ENCODE data around the gene KCNJ13. TPM values are rescaled to one million over a fixed set of nuclear protein-coding genes. Genes with fewer than 3 reads are reported as not detected.
"Not testable (repeated sequence)": the region's sequence is repeated elsewhere in the genome, so short reads cannot be mapped to it uniquely, and the experiment has no call there.

The KCNJ13 gene
- total RNA-seq, 3 donors from 2014 or later = not detected

DNA sequence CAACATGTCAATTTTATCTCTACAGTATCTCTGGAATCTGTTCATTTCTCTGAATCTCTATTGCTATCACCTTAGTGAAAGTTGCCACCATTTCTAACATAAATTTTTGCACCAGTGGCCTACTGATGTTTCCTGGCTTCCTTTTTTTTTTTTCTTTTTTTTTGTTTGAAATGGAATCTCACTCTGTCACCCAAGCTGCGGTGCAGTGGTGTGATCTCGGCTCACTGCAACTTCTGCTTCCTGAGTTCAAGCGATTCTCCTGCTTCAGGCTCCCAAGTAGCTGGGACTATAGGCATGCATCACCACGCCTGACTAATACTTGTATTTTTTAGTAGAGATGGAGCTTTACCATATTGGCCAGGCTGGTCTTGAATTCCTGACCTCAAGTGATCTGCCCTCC, 35.1 kb downstream of the KCNJ13 start:
- Histone ChIP-seq H3K4me3 (no peak overlapping the region), H3K36me3 (ENCODE audit: low read depth) (no peaks in the 10 kb centered on the region), H3K9me3 (no peaks in the 10 kb centered on the region), H3K4me1 (ENCODE audit: low read depth) (no peaks in the 10 kb centered on the region)
- TF ChIP-seq, protein P1, sequence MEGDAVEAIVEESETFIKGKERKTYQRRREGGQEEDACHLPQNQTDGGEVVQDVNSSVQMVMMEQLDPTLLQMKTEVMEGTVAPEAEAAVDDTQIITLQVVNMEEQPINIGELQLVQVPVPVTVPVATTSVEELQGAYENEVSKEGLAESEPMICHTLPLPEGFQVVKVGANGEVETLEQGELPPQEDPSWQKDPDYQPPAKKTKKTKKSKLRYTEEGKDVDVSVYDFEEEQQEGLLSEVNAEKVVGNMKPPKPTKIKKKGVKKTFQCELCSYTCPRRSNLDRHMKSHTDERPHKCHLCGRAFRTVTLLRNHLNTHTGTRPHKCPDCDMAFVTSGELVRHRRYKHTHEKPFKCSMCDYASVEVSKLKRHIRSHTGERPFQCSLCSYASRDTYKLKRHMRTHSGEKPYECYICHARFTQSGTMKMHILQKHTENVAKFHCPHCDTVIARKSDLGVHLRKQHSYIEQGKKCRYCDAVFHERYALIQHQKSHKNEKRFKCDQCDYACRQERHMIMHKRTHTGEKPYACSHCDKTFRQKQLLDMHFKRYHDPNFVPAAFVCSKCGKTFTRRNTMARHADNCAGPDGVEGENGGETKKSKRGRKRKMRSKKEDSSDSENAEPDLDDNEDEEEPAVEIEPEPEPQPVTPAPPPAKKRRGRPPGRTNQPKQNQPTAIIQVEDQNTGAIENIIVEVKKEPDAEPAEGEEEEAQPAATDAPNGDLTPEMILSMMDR (IDR thresholded peaks at IDR 0.05) = no peak
- no peak for DNase-seq
- intact Hi-C loops (cut with DNase I, micrococcal nuclease) = loop anchor here in 1 of 2 donors (10.0 kb wide), 1 partner anchor 274 kb away; the partner anchor contains the start of gene NGEF
- ATAC-seq = no peak

DNA sequence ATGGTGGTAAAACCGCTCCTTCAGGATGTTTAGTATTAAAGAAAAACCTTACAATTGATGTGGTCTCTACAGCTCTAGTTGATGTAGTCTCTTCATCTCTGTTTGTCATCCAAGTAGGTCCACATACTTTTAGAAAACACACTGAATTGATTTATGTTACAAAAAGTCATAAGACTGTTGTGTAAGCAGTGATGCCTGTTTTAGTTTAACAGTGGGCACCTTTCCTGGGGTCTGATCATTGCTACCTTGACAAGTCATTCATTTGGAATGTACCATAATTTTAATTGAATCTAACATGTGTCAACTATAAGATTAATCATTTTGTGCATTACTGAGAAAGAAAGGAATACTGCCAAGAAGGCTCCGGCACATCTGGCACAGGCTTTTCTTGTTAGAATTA, 44.9 kb downstream of the KCNJ13 start:
- TF ChIP-seq, protein P1 (IDR thresholded peaks at IDR 0.05) = no peak
- no peaks in the 10 kb centered on the region for H3K36me3 ChIP-seq (ENCODE audit: low read depth)
- no peak overlapping the region for H3K4me3 ChIP-seq
- intact Hi-C loops (cut with DNase I, micrococcal nuclease) = no loop called here
- H3K4me1 ChIP-seq (ENCODE audit: low read depth) = no peaks in the 10 kb centered on the region
- H3K9me3 ChIP-seq = no peaks in the 10 kb centered on the region
- ATAC-seq = no peak
- no peak for DNase-seq

DNA sequence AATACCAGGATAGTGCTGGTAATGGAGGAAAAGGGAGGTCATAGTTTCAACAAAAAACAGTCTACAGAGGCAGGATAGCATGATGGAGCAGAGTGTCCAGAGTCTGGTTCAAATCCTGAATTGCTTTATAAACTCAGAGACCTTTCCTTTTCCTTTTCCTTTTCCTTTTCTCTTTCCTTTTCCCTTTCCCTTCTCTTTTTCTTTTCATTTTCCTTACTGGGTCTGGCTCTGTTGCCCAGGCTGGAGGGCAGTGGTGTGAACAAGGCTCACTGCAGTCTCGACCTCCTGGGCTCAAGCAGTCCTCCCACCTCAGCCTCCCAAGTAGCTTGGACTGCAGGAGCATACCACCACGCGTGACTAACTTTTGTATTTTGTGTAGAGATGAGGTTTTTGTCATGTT, 47.6 kb downstream of the KCNJ13 start:
- ATAC-seq (no peak), DNase-seq (no peak)
- TF ChIP-seq, protein P1 (IDR thresholded peaks at IDR 0.05) = no peak
- H3K36me3 ChIP-seq (ENCODE audit: low read depth) = no peaks in the 10 kb centered on the region
- no peaks in the 10 kb centered on the region for H3K4me1 ChIP-seq (ENCODE audit: low read depth)
- no peaks in the 10 kb centered on the region for H3K9me3 ChIP-seq
- H3K4me3 ChIP-seq = no peak overlapping the region
- intact Hi-C loops (cut with DNase I, micrococcal nuclease) = no loop called here

DNA sequence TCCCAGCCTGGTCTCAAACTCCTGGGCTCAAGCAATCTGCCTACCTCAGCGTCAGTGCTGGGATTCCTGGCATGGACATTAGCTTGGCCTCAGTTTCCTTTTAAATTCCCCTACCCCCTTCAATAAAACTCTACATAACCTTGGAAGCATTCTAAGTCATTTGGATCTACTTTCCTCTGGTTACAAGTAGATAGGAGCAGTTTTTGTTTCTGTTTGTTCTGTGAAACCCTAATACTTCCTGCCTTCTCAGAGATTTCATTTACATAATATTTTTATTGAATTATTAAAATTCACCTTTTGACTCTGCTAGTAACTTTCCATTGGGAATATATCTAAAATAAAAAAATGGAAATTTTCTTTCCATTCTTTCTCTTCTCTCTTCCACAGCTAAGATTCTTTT, 53.3 kb downstream of the KCNJ13 start:
- no peak for DNase-seq
- no peak for ATAC-seq
- no peaks in the 10 kb centered on the region for H3K4me1 ChIP-seq (ENCODE audit: low read depth)
- H3K9me3 ChIP-seq = no peaks in the 10 kb centered on the region
- intact Hi-C loops (cut with DNase I, micrococcal nuclease) = no loop called here
- no peaks in the 10 kb centered on the region for H3K36me3 ChIP-seq (ENCODE audit: low read depth)
- TF ChIP-seq, protein P1 (IDR thresholded peaks at IDR 0.05) = no peak
- no peak overlapping the region for H3K4me3 ChIP-seq

DNA sequence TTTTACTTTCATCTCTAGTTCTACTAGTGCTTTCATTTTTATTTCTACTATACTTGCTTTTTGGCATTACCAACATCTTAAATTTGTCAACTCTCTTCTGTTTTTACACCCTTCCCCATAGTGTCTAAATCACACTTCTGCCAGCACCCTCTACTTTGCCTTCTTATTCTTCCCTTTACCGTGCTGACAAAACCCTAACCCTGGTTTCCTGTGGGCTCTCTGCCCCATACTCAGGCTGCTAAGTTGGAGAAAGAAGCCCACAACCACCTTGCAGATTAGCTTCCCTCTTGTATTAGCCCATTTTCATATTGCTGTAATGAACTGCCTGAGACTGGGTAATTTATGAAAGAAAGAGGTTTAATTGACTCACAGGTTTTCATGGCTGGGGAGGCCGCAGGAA, 54.5 kb downstream of the KCNJ13 start:
- Histone ChIP-seq H3K4me3 (no peak overlapping the region), H3K9me3 (no peaks in the 10 kb centered on the region), H3K36me3 (ENCODE audit: low read depth) (no peaks in the 10 kb centered on the region), H3K4me1 (ENCODE audit: low read depth) (no peaks in the 10 kb centered on the region)
- no peak for ATAC-seq
- no peak for DNase-seq
- intact Hi-C loops (cut with DNase I, micrococcal nuclease) = no loop called here
- TF ChIP-seq, protein P1 (IDR thresholded peaks at IDR 0.05) = no peak

DNA sequence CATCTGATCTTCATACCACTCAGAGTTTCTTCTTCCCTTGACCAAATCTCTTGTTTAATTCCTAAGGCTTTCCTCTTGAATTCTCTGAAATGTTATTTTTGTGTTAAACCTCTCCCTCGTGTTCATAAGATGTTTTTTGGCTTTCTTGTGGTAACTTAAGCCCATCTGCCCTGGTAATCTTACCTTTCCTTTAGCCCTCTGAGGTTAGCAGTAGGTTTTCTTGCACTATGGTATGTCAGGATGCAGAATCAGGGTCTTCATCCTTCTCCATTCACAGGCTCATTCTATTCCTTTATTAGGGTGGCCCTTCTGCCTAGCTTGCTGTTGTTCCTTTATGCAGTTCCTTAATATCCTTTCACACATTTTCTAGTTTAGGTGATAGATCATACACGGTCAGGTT, 55.1 kb downstream of the KCNJ13 start:
- intact Hi-C loops (cut with DNase I, micrococcal nuclease) = no loop called here
- ATAC-seq = no peak

DNA sequence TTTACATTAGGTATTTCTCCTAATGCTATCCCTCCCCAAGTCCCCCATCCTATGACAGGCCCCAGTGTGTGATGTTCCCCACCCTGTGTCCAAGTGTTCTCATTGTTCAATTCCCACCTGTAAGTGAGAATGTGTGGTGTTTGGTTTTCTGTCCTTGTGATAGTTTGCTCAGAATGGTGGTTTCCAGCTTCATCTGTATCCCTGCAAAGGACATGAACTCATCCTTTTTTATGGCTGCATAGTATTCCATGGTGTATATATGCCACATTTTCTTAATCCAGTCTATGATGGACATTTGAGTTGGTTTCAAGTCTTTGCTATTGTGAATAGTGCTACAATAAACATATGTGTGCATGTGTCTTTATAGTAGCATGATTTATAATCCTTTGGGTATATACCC, 56.3 kb downstream of the KCNJ13 start:
- intact Hi-C loops (cut with DNase I, micrococcal nuclease); ATAC-seq: not testable (repeated sequence)

More for the DNA sequence above, 55.1 kb downstream of the KCNJ13 start:
- TF ChIP-seq, protein P1 (IDR thresholded peaks at IDR 0.05) = no peak
- no peak for DNase-seq
- Histone ChIP-seq H3K9me3 (no peaks in the 10 kb centered on the region), H3K36me3 (ENCODE audit: low read depth) (no peaks in the 10 kb centered on the region), H3K4me3 (no peak overlapping the region), H3K4me1 (ENCODE audit: low read depth) (no peaks in the 10 kb centered on the region)

More for the DNA sequence above, 56.3 kb downstream of the KCNJ13 start:
- not testable (repeated sequence) for H3K36me3 ChIP-seq (ENCODE audit: low read depth); H3K4me3 ChIP-seq; DNase-seq; H3K9me3 ChIP-seq; H3K4me1 ChIP-seq (ENCODE audit: low read depth)
